Activated CD4-positive, alpha-beta memory T cell treated with anti-CD3 and anti-CD28 coated beads for 36 hours (primary cell): ENCODE measurements around the gene DDX60. TPM values are rescaled to one million over a fixed set of nuclear protein-coding genes. Genes with fewer than 3 reads are reported as not detected.

Experiments
- CTCF ChIA-PET: fragments of 350-600 bp; sonication (Branson Sonifier 250); formaldehyde crosslinking; loops from one replicate; lab custom pipeline; 2021; ENCODE audit warnings: antibody characterized with exemption, inconsistent platforms; lab: Charles Lee
- POLR2A ChIA-PET: fragments of 350-600 bp; sonication (Branson Sonifier 250); formaldehyde crosslinking; loops from one replicate; lab custom pipeline; 2021; ENCODE audit warnings: antibody characterized with exemption; lab: Charles Lee
- DNase-seq: peaks from one replicate; pipeline ENCODE4 v3.0.0-alpha.2; 2020
- H3K27ac Mint-ChIP-seq: one replicate; pipeline ENCODE4 v1.8.0; 2021; ENCODE audit warnings: mixed read lengths
- H3K27me3 Mint-ChIP-seq: one replicate; pipeline ENCODE4 v1.8.0; 2021; ENCODE audit warnings: mixed read lengths
- H3K36me3 Mint-ChIP-seq: one replicate; pipeline ENCODE4 v1.8.0; 2021; ENCODE audit warnings: mixed read lengths
- H3K4me1 Mint-ChIP-seq: one replicate; pipeline ENCODE4 v1.8.0; 2021; ENCODE audit warnings: low read depth, mixed read lengths
- H3K4me3 Mint-ChIP-seq: one replicate; pipeline ENCODE4 v1.8.0; 2021; ENCODE audit warnings: mild to moderate bottlenecking, mixed read lengths
- H3K9me3 Mint-ChIP-seq: one replicate; pipeline ENCODE4 v1.8.0; 2021; ENCODE audit warnings: mixed read lengths
- intact Hi-C: fragments of 100-400 bp; cut with micrococcal nuclease; formaldehyde crosslinking; loops from one replicate; pipeline ENCODE4 v1.15.1; 2023
- total RNA-seq, 2 experiments: library from RNA; stranded (reverse); gene quantifications; one replicate each; pipeline ENCODE4 v1.2.3, GENCODE V29; 2021

Gene DDX60
- total RNA-seq, 2 experiments from 2014 or later = 24.1 to 28.9 TPM

- Mint-ChIP-seq H3K36me3 (peaks cover 47% of the 10 kb centered on the region), H3K4me1 (no peaks in the 10 kb centered on the region), H3K27me3 (no peaks in the 10 kb centered on the region), H3K4me3 (no peak overlapping the region), H3K9me3 (no peaks in the 10 kb centered on the region), H3K27ac (no peak overlapping the region)
- ChIA-PET CTCF (no interaction called here), POLR2A (no interaction called here)
- intact Hi-C loops = no loop called here
- DNase-seq = no peak
Observed at GRCh38 chr4:168279556-168279955, 39.0 kb downstream of the DDX60 start.

- Mint-ChIP-seq H3K4me3 (no peak overlapping the region), H3K36me3 (peaks cover 59% of the 10 kb centered on the region), H3K9me3 (no peaks in the 10 kb centered on the region), H3K4me1 (peaks cover 2% of the 10 kb centered on the region), H3K27me3 (no peaks in the 10 kb centered on the region), H3K27ac (no peak overlapping the region)
- no peak for DNase-seq
- ChIA-PET POLR2A (no interaction called here), CTCF (no interaction called here)
- intact Hi-C loops = no loop called here
Observed at GRCh38 chr4:168275836-168276235, 42.7 kb downstream of the DDX60 start.

- no peak overlapping the region for H3K4me3 Mint-ChIP-seq
- H3K36me3 Mint-ChIP-seq = peaks cover 52% of the 10 kb centered on the region
- intact Hi-C loops = no loop called here
Observed at GRCh38 chr4:168274871-168275270, 43.7 kb downstream of the DDX60 start.

GRCh38 chr4:168273838-168274237 lies 44.7 kb downstream of the DDX60 start:
- Mint-ChIP-seq H3K4me3 (no peak overlapping the region), H3K27ac (no peak overlapping the region), H3K9me3 (no peaks in the 10 kb centered on the region), H3K4me1 (peaks cover 2% of the 10 kb centered on the region), H3K36me3 (peaks cover 44% of the 10 kb centered on the region), H3K27me3 (no peaks in the 10 kb centered on the region)
- intact Hi-C loops = no loop called here
- ChIA-PET CTCF (no interaction called here), POLR2A (no interaction called here)
- peak; percentile 10 for DNase-seq

More at GRCh38 chr4:168274871-168275270, 43.7 kb downstream of the DDX60 start:
- Mint-ChIP-seq H3K9me3 (no peaks in the 10 kb centered on the region), H3K27me3 (no peaks in the 10 kb centered on the region), H3K27ac (no peak overlapping the region), H3K4me1 (peaks cover 2% of the 10 kb centered on the region)
- DNase-seq = no peak
- CTCF ChIA-PET = no interaction called here
- POLR2A ChIA-PET = no interaction called here

GRCh38 chr4:168272488-168272887 lies 46.1 kb downstream of the DDX60 start:
- intact Hi-C loops = no loop called here
- DNase-seq = no peak
- ChIA-PET POLR2A (interaction anchor here (0.6 kb wide), 1 partner anchor 197 kb away, joined by 3 read pairs; no protein-coding TSS in a partner anchor), CTCF (no interaction called here)
- no peaks in the 10 kb centered on the region for H3K9me3 Mint-ChIP-seq
- peaks cover 40% of the 10 kb centered on the region for H3K36me3 Mint-ChIP-seq
- H3K4me3 Mint-ChIP-seq = no peak overlapping the region
- H3K4me1 Mint-ChIP-seq = peaks cover 2% of the 10 kb centered on the region
- H3K27me3 Mint-ChIP-seq = no peaks in the 10 kb centered on the region
- no peak overlapping the region for H3K27ac Mint-ChIP-seq

- H3K4me3 Mint-ChIP-seq = no peak overlapping the region
- CTCF ChIA-PET = no interaction called here
- POLR2A ChIA-PET = interaction anchor here (0.6 kb wide), 1 partner anchor 37 kb away, joined by 3 read pairs; no protein-coding TSS in a partner anchor
- H3K4me1 Mint-ChIP-seq = peaks cover 2% of the 10 kb centered on the region
- H3K27ac Mint-ChIP-seq = no peak overlapping the region
- H3K36me3 Mint-ChIP-seq = peaks cover 33% of the 10 kb centered on the region
- H3K27me3 Mint-ChIP-seq = no peaks in the 10 kb centered on the region
- H3K9me3 Mint-ChIP-seq = no peaks in the 10 kb centered on the region
- intact Hi-C loops = no loop called here
- DNase-seq = no peak
Observed at GRCh38 chr4:168269896-168270295, 48.7 kb downstream of the DDX60 start.

GRCh38 chr4:168265327-168265726 lies 53.2 kb downstream of the DDX60 start:
- no peak overlapping the region for H3K4me3 Mint-ChIP-seq
- no peak for DNase-seq
- H3K4me1 Mint-ChIP-seq = no peaks in the 10 kb centered on the region
- no peaks in the 10 kb centered on the region for H3K9me3 Mint-ChIP-seq
- H3K27ac Mint-ChIP-seq = no peak overlapping the region
- CTCF ChIA-PET = no interaction called here
- intact Hi-C loops = no loop called here
- peaks cover 29% of the 10 kb centered on the region for H3K36me3 Mint-ChIP-seq
- POLR2A ChIA-PET = no interaction called here
- no peaks in the 10 kb centered on the region for H3K27me3 Mint-ChIP-seq

GRCh38 chr4:168264903-168265302 lies 53.6 kb downstream of the DDX60 start:
- ChIA-PET POLR2A (no interaction called here), CTCF (no interaction called here)
- H3K27me3 Mint-ChIP-seq = no peaks in the 10 kb centered on the region
- peaks cover 32% of the 10 kb centered on the region for H3K36me3 Mint-ChIP-seq
- DNase-seq = no peak
- H3K27ac Mint-ChIP-seq = no peak overlapping the region
- H3K9me3 Mint-ChIP-seq = no peaks in the 10 kb centered on the region
- no peak overlapping the region for H3K4me3 Mint-ChIP-seq
- no peaks in the 10 kb centered on the region for H3K4me1 Mint-ChIP-seq
- intact Hi-C loops = no loop called here

- intact Hi-C loops = no loop called here
- no peaks in the 10 kb centered on the region for H3K4me1 Mint-ChIP-seq
- H3K27ac Mint-ChIP-seq = no peak overlapping the region
- ChIA-PET POLR2A (no interaction called here), CTCF (no interaction called here)
- H3K27me3 Mint-ChIP-seq = no peaks in the 10 kb centered on the region
- H3K9me3 Mint-ChIP-seq = no peaks in the 10 kb centered on the region
- H3K4me3 Mint-ChIP-seq = no peak overlapping the region
- no peak for DNase-seq
- peaks cover 27% of the 10 kb centered on the region for H3K36me3 Mint-ChIP-seq
Observed at GRCh38 chr4:168263039-168263438, 55.5 kb downstream of the DDX60 start.

- intact Hi-C loops = no loop called here
- H3K36me3 Mint-ChIP-seq = peaks cover 38% of the 10 kb centered on the region
- no peaks in the 10 kb centered on the region for H3K27me3 Mint-ChIP-seq
- no peak overlapping the region for H3K4me3 Mint-ChIP-seq
- H3K4me1 Mint-ChIP-seq = no peaks in the 10 kb centered on the region
- POLR2A ChIA-PET = no interaction called here
- DNase-seq = no peak
- H3K9me3 Mint-ChIP-seq = no peaks in the 10 kb centered on the region
- CTCF ChIA-PET = no interaction called here
- no peak overlapping the region for H3K27ac Mint-ChIP-seq
Observed at GRCh38 chr4:168259096-168259495, 59.5 kb downstream of the DDX60 start.

- intact Hi-C loops = no loop called here
- POLR2A ChIA-PET = no interaction called here
- no peak for DNase-seq
- no peaks in the 10 kb centered on the region for H3K4me1 Mint-ChIP-seq
- no peak overlapping the region for H3K27ac Mint-ChIP-seq
- H3K36me3 Mint-ChIP-seq = peaks cover 41% of the 10 kb centered on the region
- H3K4me3 Mint-ChIP-seq = no peak overlapping the region
- CTCF ChIA-PET = interaction anchor here (0.6 kb wide), 1 partner anchor 58 kb away, joined by 3 read pairs; no protein-coding TSS in a partner anchor
- no peaks in the 10 kb centered on the region for H3K27me3 Mint-ChIP-seq
- H3K9me3 Mint-ChIP-seq = no peaks in the 10 kb centered on the region
Observed at GRCh38 chr4:168257768-168258167, 60.8 kb downstream of the DDX60 start.

GRCh38 chr4:168248176-168248710 lies 70.3 kb downstream of the DDX60 start:
- POLR2A ChIA-PET = no interaction called here
- peaks cover 6% of the 10 kb centered on the region for H3K9me3 Mint-ChIP-seq
- H3K4me1 Mint-ChIP-seq = no peaks in the 10 kb centered on the region
- intact Hi-C loops = no loop called here
- H3K4me3 Mint-ChIP-seq = no peak overlapping the region
- CTCF ChIA-PET = no interaction called here
- H3K36me3 Mint-ChIP-seq = peaks cover 48% of the 10 kb centered on the region
- DNase-seq = no peak
- H3K27ac Mint-ChIP-seq = no peak overlapping the region
- H3K27me3 Mint-ChIP-seq = no peaks in the 10 kb centered on the region

GRCh38 chr4:168247603-168248002 lies 70.9 kb downstream of the DDX60 start:
- POLR2A ChIA-PET = no interaction called here
- CTCF ChIA-PET = no interaction called here
- no peak overlapping the region for H3K27ac Mint-ChIP-seq
- intact Hi-C loops = no loop called here
- peaks cover 52% of the 10 kb centered on the region for H3K36me3 Mint-ChIP-seq
- H3K4me1 Mint-ChIP-seq = no peaks in the 10 kb centered on the region
- no peak overlapping the region for H3K4me3 Mint-ChIP-seq
- peaks cover 12% of the 10 kb centered on the region for H3K9me3 Mint-ChIP-seq
- DNase-seq = no peak
- no peaks in the 10 kb centered on the region for H3K27me3 Mint-ChIP-seq
